Osteocyte (in vitro differentiated cells): ENCODE data around the gene FBH1. TPM values are rescaled to one million over a fixed set of nuclear protein-coding genes. Genes with fewer than 3 reads are reported as not detected.

Source experiments
- DNase-seq: peaks from one replicate; pipeline ENCODE4 v3.0.0; 2021; ENCODE audit warnings: mixed read lengths; ENCODE audit not compliant: unreplicated experiment; ENCODE audit errors: extremely low spot score
- H3K27ac Mint-ChIP-seq: one replicate; pipeline ENCODE4 v1.8.0; 2021; ENCODE audit warnings: mild to moderate bottlenecking, mixed read lengths; ENCODE audit not compliant: unreplicated experiment
- H3K27me3 Mint-ChIP-seq: one replicate; pipeline ENCODE4 v1.8.0; 2021; ENCODE audit warnings: mixed read lengths; ENCODE audit not compliant: unreplicated experiment
- H3K36me3 Mint-ChIP-seq: one replicate; pipeline ENCODE4 v1.8.0; 2021; ENCODE audit warnings: mixed read lengths; ENCODE audit not compliant: unreplicated experiment
- H3K4me1 Mint-ChIP-seq: one replicate; pipeline ENCODE4 v1.8.0; 2021; ENCODE audit warnings: mixed read lengths; ENCODE audit not compliant: unreplicated experiment
- H3K4me3 Mint-ChIP-seq: one replicate; pipeline ENCODE4 v1.8.0; 2021; ENCODE audit warnings: mild to moderate bottlenecking, moderate library complexity, mixed read lengths; ENCODE audit not compliant: unreplicated experiment
- H3K9me3 Mint-ChIP-seq: one replicate; pipeline ENCODE4 v1.8.0; 2021; ENCODE audit warnings: mixed read lengths; ENCODE audit not compliant: unreplicated experiment
- CTCF ChIP-seq: fragments of 200-600 bp; sonication (generic); IDR thresholded peaks from 2 replicates; pipeline ENCODE4 v1.5.0; 2021; ENCODE audit warnings: antibody characterized with exemption, mild to moderate bottlenecking, moderate library complexity
- total RNA-seq: library from RNA; stranded (reverse); gene quantifications from 2 replicates; pipeline ENCODE4 v1.2.1, GENCODE V29; 2021

Gene FBH1
- total RNA-seq, 1 donor from 2014 or later, result 86.1 TPM

- H3K27me3 Mint-ChIP-seq, result peaks cover 2% of the 10 kb centered on the region
- DNase-seq, result no peak
- no peak for TF ChIP-seq CTCF
- H3K9me3 Mint-ChIP-seq, result no peaks in the 10 kb centered on the region
- H3K4me3 Mint-ChIP-seq, result no peak overlapping the region
- H3K27ac Mint-ChIP-seq, result no peak overlapping the region
- no peaks in the 10 kb centered on the region for H3K36me3 Mint-ChIP-seq
- H3K4me1 Mint-ChIP-seq, result peaks cover 6% of the 10 kb centered on the region
These were observed 66.3 kb downstream of the FBH1 start for GRCh38 chr10:5956146-5956936.

- DNase-seq, result no peak
- no peak overlapping the region for H3K27ac Mint-ChIP-seq
These were observed 68.0 kb downstream of the FBH1 start for GRCh38 chr10:5958077-5958476.

GRCh38 chr10:5958675-5959074 lies 68.6 kb downstream of the FBH1 start:
- no peak for TF ChIP-seq CTCF
- no peak overlapping the region for H3K4me3 Mint-ChIP-seq
- no peaks in the 10 kb centered on the region for H3K36me3 Mint-ChIP-seq
- no peaks in the 10 kb centered on the region for H3K9me3 Mint-ChIP-seq
- no peak overlapping the region for H3K27ac Mint-ChIP-seq
- peaks cover 2% of the 10 kb centered on the region for H3K27me3 Mint-ChIP-seq
- peaks cover 6% of the 10 kb centered on the region for H3K4me1 Mint-ChIP-seq
- DNase-seq, result no peak

More at GRCh38 chr10:5958077-5958476, 68.0 kb downstream of the FBH1 start:
- Mint-ChIP-seq H3K4me1 (peaks cover 6% of the 10 kb centered on the region), H3K36me3 (no peaks in the 10 kb centered on the region), H3K4me3 (no peak overlapping the region), H3K9me3 (no peaks in the 10 kb centered on the region), H3K27me3 (peaks cover 2% of the 10 kb centered on the region)
- no peak for TF ChIP-seq CTCF

- H3K4me1 Mint-ChIP-seq, result peaks cover 6% of the 10 kb centered on the region
- DNase-seq, result no peak
- peaks cover 2% of the 10 kb centered on the region for H3K27me3 Mint-ChIP-seq
- no peak for TF ChIP-seq CTCF
- H3K36me3 Mint-ChIP-seq, result no peaks in the 10 kb centered on the region
- no peak overlapping the region for H3K27ac Mint-ChIP-seq
- no peaks in the 10 kb centered on the region for H3K9me3 Mint-ChIP-seq
- no peak overlapping the region for H3K4me3 Mint-ChIP-seq
These were observed 69.1 kb downstream of the FBH1 start for GRCh38 chr10:5959142-5959541.

- Mint-ChIP-seq H3K4me1 (peaks cover 6% of the 10 kb centered on the region), H3K4me3 (no peak overlapping the region), H3K36me3 (no peaks in the 10 kb centered on the region), H3K27ac (no peak overlapping the region), H3K27me3 (peaks cover 2% of the 10 kb centered on the region), H3K9me3 (no peaks in the 10 kb centered on the region)
- no peak for DNase-seq
- TF ChIP-seq CTCF, result no peak
These were observed 69.6 kb downstream of the FBH1 start for GRCh38 chr10:5959581-5960069.
